ENCODE measurements around the gene RAB21.
"Not testable (repeated sequence)": the region's sequence is repeated elsewhere in the genome, so short reads cannot be mapped to it uniquely, and the experiment has no call there.

Gene RAB21

GRCh38 chr12:71732357-71732712, 22.3 kb upstream of the RAB21 start:
- no peaks in the 10 kb centered on the region for H3K9me3 ChIP-seq
- in situ Hi-C loops (cut with MboI; ENCODE audit: low sequenced_read_pairs), result no loop called here
- no peaks in the 10 kb centered on the region for H3K36me3 ChIP-seq (replicated peaks)
- H3K4me3 ChIP-seq, result no peak overlapping the region
- DNase-seq (ENCODE audit: low spot score in 2 of 2), result no peak
- H3K27me3 ChIP-seq (ENCODE audit: low read depth), result no peaks in the 10 kb centered on the region
- H3K4me1 ChIP-seq, result no peaks in the 10 kb centered on the region

DNA sequence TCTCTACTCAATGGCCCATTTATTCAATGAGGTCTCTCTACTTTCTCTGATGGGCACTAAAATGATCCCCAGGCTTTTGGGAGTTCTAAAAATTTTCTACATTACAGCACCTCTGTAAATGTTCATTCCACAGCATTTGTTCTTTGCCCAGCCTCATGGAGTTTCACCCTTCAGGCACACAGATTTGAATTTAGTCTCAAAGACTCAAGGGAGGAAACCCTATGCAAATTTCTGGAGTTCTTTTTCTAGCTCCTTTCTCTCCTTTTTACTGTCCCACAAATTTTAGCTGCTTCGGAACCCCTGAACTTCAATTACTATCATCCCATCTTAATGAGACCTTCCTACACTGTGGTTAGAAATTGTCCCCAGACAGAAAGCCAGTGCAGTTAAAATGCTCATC, 17.5 kb upstream of the RAB21 start:
- Histone ChIP-seq H3K36me3 (replicated peaks) (no peaks in the 10 kb centered on the region), H3K4me1 (no peaks in the 10 kb centered on the region), H3K4me3 (no peak overlapping the region), H3K27me3 (ENCODE audit: low read depth) (no peaks in the 10 kb centered on the region), H3K9me3 (no peaks in the 10 kb centered on the region)
- no peak for DNase-seq (ENCODE audit: low spot score in 2 of 2)
- in situ Hi-C loops (cut with MboI; ENCODE audit: low sequenced_read_pairs), result no loop called here

DNA sequence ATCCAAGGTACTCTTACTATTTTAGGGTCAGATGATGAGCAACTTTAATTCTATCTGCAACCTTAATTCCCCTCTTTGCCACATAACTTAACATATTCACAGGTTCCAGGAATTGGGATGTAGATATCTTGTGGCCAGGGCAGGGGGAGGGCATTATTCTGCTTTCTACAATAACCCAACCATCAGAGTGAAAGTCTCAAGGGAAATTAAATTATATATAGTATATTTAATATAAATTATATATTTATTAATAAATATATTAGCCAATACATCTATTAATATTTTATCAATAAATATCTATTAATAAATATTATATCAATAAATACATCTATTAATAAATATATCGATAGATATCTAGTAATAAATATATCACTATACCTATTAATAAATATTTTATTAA, 11.7 kb upstream of the RAB21 start:
- H3K36me3 ChIP-seq (replicated peaks), result no peaks in the 10 kb centered on the region
- H3K9me3 ChIP-seq, result no peaks in the 10 kb centered on the region
- in situ Hi-C loops (cut with MboI; ENCODE audit: low sequenced_read_pairs), result loop anchor here (10.0 kb wide), 1 partner anchor 328 kb away; no protein-coding TSS in a partner anchor
- peaks cover 12% of the 10 kb centered on the region for H3K4me1 ChIP-seq
- no peak for DNase-seq (ENCODE audit: low spot score in 2 of 2)
- H3K4me3 ChIP-seq, result no peak overlapping the region
- H3K27me3 ChIP-seq (ENCODE audit: low read depth), result no peaks in the 10 kb centered on the region

DNA sequence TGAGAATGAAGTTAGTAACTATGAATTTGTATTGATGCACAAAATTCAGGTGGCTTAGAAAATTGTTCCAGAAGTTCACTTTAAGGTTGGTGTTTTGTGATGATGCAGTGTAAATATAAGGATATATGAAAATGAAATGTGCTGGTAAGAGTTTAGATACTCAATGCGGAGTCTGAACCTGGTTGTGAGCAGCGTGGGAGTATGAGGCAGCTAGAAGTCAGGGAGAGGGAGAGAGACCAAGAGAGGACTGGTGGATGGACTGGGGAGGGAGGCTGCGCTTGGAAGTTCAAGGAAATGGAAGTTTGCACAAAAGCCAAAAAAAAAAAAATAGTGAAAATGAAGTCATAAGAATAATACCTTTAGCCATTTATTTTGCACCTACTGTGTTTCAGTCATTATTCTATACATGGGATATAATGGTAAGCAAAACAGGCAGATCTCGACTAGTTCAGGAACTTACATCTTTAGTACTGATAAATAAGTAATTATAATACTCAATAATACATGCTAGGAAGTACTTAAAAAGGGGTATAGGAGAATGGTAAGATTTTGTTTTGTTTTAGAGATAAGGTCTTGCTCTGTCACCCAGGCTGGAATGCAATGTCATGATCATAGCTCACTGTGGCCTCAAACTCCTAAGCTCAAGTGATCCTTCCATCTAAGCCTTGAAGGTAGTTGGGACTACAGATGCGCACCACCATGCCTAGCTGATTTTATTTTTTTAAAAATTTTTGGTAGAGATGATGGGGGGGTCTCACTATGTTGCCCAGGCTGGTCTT, 10.0 kb upstream of the RAB21 start:
- Histone ChIP-seq H3K4me1 (peaks cover 26% of the 10 kb centered on the region), H3K4me3 (no peak overlapping the region), H3K36me3 (replicated peaks) (no peaks in the 10 kb centered on the region), H3K9me3 (no peaks in the 10 kb centered on the region), H3K27me3 (ENCODE audit: low read depth) (no peaks in the 10 kb centered on the region)
- no peak for DNase-seq (ENCODE audit: low spot score in 2 of 2)
- in situ Hi-C loops (cut with MboI; ENCODE audit: low sequenced_read_pairs), result loop anchor here (10.0 kb wide), 1 partner anchor 330 kb away; no protein-coding TSS in a partner anchor

DNA sequence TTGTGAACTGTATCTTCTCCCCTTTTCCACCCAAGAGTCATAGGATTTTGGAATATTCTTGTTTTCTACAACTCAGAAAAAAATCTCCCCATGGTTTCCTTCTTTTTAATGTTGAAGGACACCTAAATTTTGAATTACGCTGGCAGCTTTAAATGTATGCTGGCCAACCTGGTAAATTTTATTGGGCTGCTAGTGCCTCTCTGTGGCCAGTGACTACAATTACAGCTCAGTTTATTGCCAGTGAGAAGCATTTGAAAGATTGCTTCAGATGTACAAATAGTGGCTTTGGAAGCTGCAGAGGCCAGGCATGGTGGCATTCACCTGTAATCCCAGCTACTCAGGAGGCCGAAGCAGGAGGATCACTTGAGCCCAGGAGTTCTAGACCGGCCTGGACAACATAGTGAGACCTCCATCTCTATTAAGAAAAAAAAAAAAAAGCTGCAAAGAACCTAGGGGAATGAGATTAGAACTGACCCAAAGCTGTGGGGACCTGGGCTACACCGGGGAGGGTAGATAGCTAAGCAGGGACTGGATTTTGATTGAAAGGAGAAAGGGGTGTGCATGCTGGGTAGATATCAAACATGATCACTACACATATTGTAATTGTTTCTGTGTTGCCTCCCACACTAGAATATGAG, 7.6 kb upstream of the RAB21 start:
- in situ Hi-C loops (cut with MboI; ENCODE audit: low sequenced_read_pairs), result loop anchor here (10.0 kb wide), 1 partner anchor 332 kb away; no protein-coding TSS in a partner anchor
- DNase-seq (ENCODE audit: low spot score in 2 of 2), result peak; percentile 63 to 82

GRCh38 chr12:71748081-71748850, 6.4 kb upstream of the RAB21 start:
- Histone ChIP-seq H3K4me1 (peaks cover 30% of the 10 kb centered on the region), H3K36me3 (replicated peaks) (no peaks in the 10 kb centered on the region), H3K27me3 (ENCODE audit: low read depth) (no peaks in the 10 kb centered on the region), H3K9me3 (no peaks in the 10 kb centered on the region), H3K4me3 (no peak overlapping the region)
- in situ Hi-C loops (cut with MboI; ENCODE audit: low sequenced_read_pairs), result loop anchor here (10.0 kb wide), 1 partner anchor 333 kb away; no protein-coding TSS in a partner anchor
- DNase-seq (ENCODE audit: low spot score in 2 of 2), result peak; percentile 87 to 97

More for the DNA sequence above, 7.6 kb upstream of the RAB21 start:
- Histone ChIP-seq H3K9me3 (no peaks in the 10 kb centered on the region), H3K4me1 (peaks cover 30% of the 10 kb centered on the region), H3K36me3 (replicated peaks) (no peaks in the 10 kb centered on the region), H3K27me3 (ENCODE audit: low read depth) (no peaks in the 10 kb centered on the region), H3K4me3 (no peak overlapping the region)

GRCh38 chr12:71749666-71750065, 5.0 kb upstream of the RAB21 start:
- in situ Hi-C loops (cut with MboI; ENCODE audit: low sequenced_read_pairs), result loop anchor here (10.0 kb wide), 1 partner anchor 335 kb away; no protein-coding TSS in a partner anchor
- Histone ChIP-seq H3K27me3 (ENCODE audit: low read depth) (no peaks in the 10 kb centered on the region), H3K4me1 (peaks cover 34% of the 10 kb centered on the region), H3K36me3 (replicated peaks) (no peaks in the 10 kb centered on the region), H3K4me3 (no peak overlapping the region), H3K9me3 (no peaks in the 10 kb centered on the region)
- DNase-seq (ENCODE audit: low spot score in 2 of 2), result peak; percentile 8 to 23

- in situ Hi-C loops (cut with MboI; ENCODE audit: low sequenced_read_pairs), result no loop called here
- H3K4me3 ChIP-seq, result no peak overlapping the region
- peaks cover 15% of the 10 kb centered on the region for H3K36me3 ChIP-seq (replicated peaks)
- H3K27me3 ChIP-seq (ENCODE audit: low read depth), result no peaks in the 10 kb centered on the region
- no peaks in the 10 kb centered on the region; the same call in 1 of the 2 replicates for H3K9me3 ChIP-seq
- DNase-seq (ENCODE audit: low spot score in 2 of 2), result no peak
- H3K4me1 ChIP-seq, result peaks cover 30% of the 10 kb centered on the region
Observed at GRCh38 chr12:71752891-71753290, 1.8 kb upstream of the RAB21 start.

- Histone ChIP-seq H3K27me3 (ENCODE audit: low read depth) (no peaks in the 10 kb centered on the region), H3K36me3 (replicated peaks) (peaks cover 32% of the 10 kb centered on the region), H3K4me1 (peaks cover 12% of the 10 kb centered on the region), H3K4me3 (peak overlapping the region; percentile 81), H3K9me3 (peaks cover 13% of the 10 kb centered on the region; the same call in 1 of the 2 replicates)
- peak; percentile 11 to 33 for DNase-seq (ENCODE audit: low spot score in 2 of 2)
- in situ Hi-C loops (cut with MboI; ENCODE audit: low sequenced_read_pairs), result no loop called here
Observed at GRCh38 chr12:71755146-71755892, 656 bp downstream of the RAB21 start.

DNA sequence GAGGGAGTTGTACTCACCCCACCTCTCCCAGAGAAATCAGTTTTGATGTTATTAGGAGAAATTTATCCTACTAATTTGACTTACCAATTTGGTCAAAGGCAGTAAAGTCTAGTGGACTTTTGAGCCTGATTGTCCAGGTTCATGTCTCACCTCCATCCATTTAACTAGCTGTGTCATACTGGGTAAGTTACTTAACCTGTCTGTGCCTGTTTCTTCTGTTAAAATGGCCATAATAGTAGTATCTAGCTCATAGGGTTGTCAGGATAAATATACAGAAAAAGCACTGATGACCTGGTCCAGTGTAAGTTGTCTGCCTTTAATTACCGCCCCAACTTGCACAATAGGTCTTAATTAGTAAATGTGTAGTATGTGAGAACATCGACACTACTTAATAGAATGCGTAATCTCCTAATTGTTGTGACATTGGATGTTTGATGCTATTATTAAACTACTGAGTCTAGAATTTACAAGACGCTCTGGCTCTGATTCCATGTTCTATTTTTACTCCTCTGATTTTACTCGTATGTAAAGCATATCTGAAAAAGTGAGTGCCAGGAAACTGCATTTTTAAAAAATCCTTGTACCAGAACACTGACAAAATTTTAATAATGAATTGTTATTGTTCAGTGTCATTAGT, 1.5 kb downstream of the RAB21 start:
- Histone ChIP-seq H3K4me1 (peaks cover 12% of the 10 kb centered on the region), H3K27me3 (ENCODE audit: low read depth) (no peaks in the 10 kb centered on the region), H3K9me3 (peaks cover 13% of the 10 kb centered on the region; the same call in 1 of the 2 replicates), H3K36me3 (replicated peaks) (peaks cover 32% of the 10 kb centered on the region), H3K4me3 (peak overlapping the region; percentile 81)
- in situ Hi-C loops (cut with MboI; ENCODE audit: low sequenced_read_pairs), result no loop called here
- no peak for DNase-seq (ENCODE audit: low spot score in 2 of 2)

GRCh38 chr12:71759941-71760340, 5.3 kb downstream of the RAB21 start:
- Histone ChIP-seq H3K27me3 (ENCODE audit: low read depth) (no peaks in the 10 kb centered on the region), H3K4me3 (no peak overlapping the region), H3K9me3 (peaks cover 13% of the 10 kb centered on the region; the same call in 1 of the 2 replicates), H3K4me1 (peaks cover 8% of the 10 kb centered on the region), H3K36me3 (replicated peaks) (peaks cover 32% of the 10 kb centered on the region)
- no peak for DNase-seq (ENCODE audit: low spot score in 2 of 2)
- in situ Hi-C loops (cut with MboI; ENCODE audit: low sequenced_read_pairs), result no loop called here

DNA sequence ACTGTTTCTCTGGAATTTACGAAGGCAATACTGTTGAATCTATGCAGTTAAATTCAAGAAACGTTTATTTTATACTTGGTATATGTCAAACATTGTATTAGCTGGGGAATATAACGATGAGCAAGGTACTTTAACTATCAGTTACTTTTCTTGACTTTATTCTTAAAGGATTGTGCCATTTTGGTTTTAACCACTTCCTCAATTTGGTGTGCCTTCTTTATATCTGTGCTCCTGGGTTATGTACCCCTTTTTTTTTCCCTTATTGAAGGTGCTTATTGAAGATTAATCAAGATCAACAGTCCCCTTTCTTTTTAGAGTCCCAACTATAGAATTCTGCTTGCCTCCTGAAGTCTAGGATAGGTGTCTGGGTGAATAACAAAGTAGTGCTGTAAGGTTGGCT, 5.8 kb downstream of the RAB21 start:
- no peak for DNase-seq (ENCODE audit: low spot score in 2 of 2)
- Histone ChIP-seq H3K36me3 (replicated peaks) (peaks cover 32% of the 10 kb centered on the region), H3K4me1 (peaks cover 8% of the 10 kb centered on the region), H3K4me3 (no peak overlapping the region), H3K9me3 (peaks cover 14% of the 10 kb centered on the region; the same call in 1 of the 2 replicates), H3K27me3 (ENCODE audit: low read depth) (no peaks in the 10 kb centered on the region)
- in situ Hi-C loops (cut with MboI; ENCODE audit: low sequenced_read_pairs), result no loop called here

DNA sequence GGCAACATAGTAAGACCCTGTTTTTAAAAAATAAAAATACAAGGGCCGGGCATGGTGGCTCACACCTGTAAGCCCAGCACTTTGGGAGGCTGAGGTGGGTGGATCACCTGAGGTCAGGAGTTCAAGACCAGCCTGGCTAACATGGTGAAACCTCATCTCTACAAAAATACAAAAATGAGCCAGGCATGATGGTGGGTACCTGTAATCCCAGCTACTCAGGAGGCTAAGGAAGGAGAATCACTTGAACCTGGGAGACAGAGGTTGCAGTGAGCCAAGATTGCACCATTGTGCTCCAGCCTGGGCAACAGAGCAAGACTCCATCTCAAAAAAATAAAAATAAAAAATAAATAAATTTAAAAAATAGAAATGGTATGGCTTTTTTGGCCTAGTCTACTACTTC, 6.7 kb downstream of the RAB21 start:
- DNase-seq (ENCODE audit: low spot score in 2 of 2); H3K4me1 ChIP-seq; H3K27me3 ChIP-seq (ENCODE audit: low read depth); in situ Hi-C loops (cut with MboI; ENCODE audit: low sequenced_read_pairs); H3K4me3 ChIP-seq: not testable (repeated sequence)
- peaks cover 15% of the 10 kb centered on the region; the same call in 1 of the 2 replicates for H3K9me3 ChIP-seq
- H3K36me3 ChIP-seq (replicated peaks), result peaks cover 32% of the 10 kb centered on the region

All from HAP-1 (cell line).